Measurements from ENCODE around the gene FAAH2. TPM values are rescaled to one million over a fixed set of nuclear protein-coding genes. Genes with fewer than 3 reads are reported as not detected.

FAAH2 gene
- total and polyA plus RNA-seq, 9 of the 15 experiments (the other 6 are each of a cell fraction or from before 2014, with no cell fraction given), result 0.07 to 1.1 (median 0.47) TPM

- ATAC-seq (no peak), FAIRE-seq (no peak), DNase-seq (ENCODE audit: extremely low read depth in 1 of 4, low spot score in 3 of 4) (no peak)
- Histone ChIP-seq H3K4me2 (ENCODE audit: insufficient read depth, low read length) (no peak overlapping the region), H3K9ac (ENCODE audit: insufficient read depth in 1 of 2, low read depth in 2 of 2, low read length in 2 of 2) (no peak overlapping the region), H2AFZ (ENCODE audit: low read depth, low read length) (no peak overlapping the region), H3K9me1 (ENCODE audit: control insufficient read depth, insufficient read depth, low read length) (no peaks in the 10 kb centered on the region), H3K4me3 (no peak overlapping the region), H3K9me3 (replicated peaks; ENCODE audit: control insufficient read depth, insufficient read depth, low read depth, low read length) (no peaks in the 10 kb centered on the region), H3K27me3 (ENCODE audit: control insufficient read depth in 2 of 2, insufficient read depth in 2 of 2, low read length in 2 of 2) (no peaks in the 10 kb centered on the region), H4K20me1 (replicated peaks; ENCODE audit: control insufficient read depth, insufficient read depth, low read length) (no peaks in the 10 kb centered on the region), H3K4me1 (replicated peaks in 1 of 2; ENCODE audit: control insufficient read depth in 2 of 2, insufficient read depth in 2 of 2, low read length in 2 of 2) (no peaks in the 10 kb centered on the region), H3K79me2 (ENCODE audit: control insufficient read depth, insufficient read depth, low read length) (no peaks in the 10 kb centered on the region), H3K36me3 (ENCODE audit: control insufficient read depth, insufficient read depth, low read length) (no peaks in the 10 kb centered on the region), H3K27ac (ENCODE audit: extremely low read depth, low read depth, low read length) (no peak overlapping the region)
- in situ Hi-C loops (cut with MboI), result no loop called here
- intact Hi-C loops (cut with micrococcal nuclease), result no loop called here
- ChIA-PET POLR2A (no interaction called here), CTCF (ENCODE audit: low intra/inter-chr PET ratio) (no interaction called here)
- 0% methylated on average over 1 of the region's 1 CpG for WGBS (ENCODE audit: insufficient coverage, low coverage, missing lambda C conversion rate)
- BruUV-seq (replicated peaks), result no TSS peak
- no peak for TF ChIP-seq ZNF444 (CRISPR knock-in tag; IDR thresholded peaks at IDR 0.05)
- TF ChIP-seq ZFPM2 (CRISPR knock-in tag; IDR thresholded peaks at IDR 0.05), result no peak
- TF ChIP-seq COPS2 (conservative IDR thresholded peaks at IDR 0.05), result no peak
- TF ChIP-seq LCOR (CRISPR knock-in tag; IDR thresholded peaks at IDR 0.05), result no peak
- TF ChIP-seq HES1 (IDR thresholded peaks at IDR 0.05; ENCODE audit: low read depth), result no peak
- no peak for TF ChIP-seq SAFB (IDR thresholded peaks at IDR 0.05; ENCODE audit: borderline replicate concordance, low read depth, low read length)
These were observed 81.7 kb downstream of the FAAH2 start for GRCh38 chrX:57368158-57368557.

- no TSS peak for BruUV-seq (replicated peaks)
- FAIRE-seq (no peak), ATAC-seq (no peak), DNase-seq (ENCODE audit: extremely low read depth in 1 of 4, low spot score in 3 of 4) (no peak)
- 3% methylated on average over 3 of the region's 4 CpGs for WGBS (ENCODE audit: insufficient coverage, low coverage, missing lambda C conversion rate)
- Histone ChIP-seq H3K9ac (ENCODE audit: insufficient read depth in 1 of 2, low read depth in 2 of 2, low read length in 2 of 2) (no peak overlapping the region), H3K9me3 (replicated peaks; ENCODE audit: control insufficient read depth, insufficient read depth, low read depth, low read length) (no peaks in the 10 kb centered on the region), H3K4me2 (ENCODE audit: insufficient read depth, low read length) (no peak overlapping the region), H3K36me3 (ENCODE audit: control insufficient read depth, insufficient read depth, low read length) (no peaks in the 10 kb centered on the region), H2AFZ (ENCODE audit: low read depth, low read length) (no peak overlapping the region), H3K4me1 (replicated peaks in 1 of 2; ENCODE audit: control insufficient read depth in 2 of 2, insufficient read depth in 2 of 2, low read length in 2 of 2) (no peaks in the 10 kb centered on the region), H3K27me3 (ENCODE audit: control insufficient read depth in 2 of 2, insufficient read depth in 2 of 2, low read length in 2 of 2) (no peaks in the 10 kb centered on the region), H4K20me1 (replicated peaks; ENCODE audit: control insufficient read depth, insufficient read depth, low read length) (no peaks in the 10 kb centered on the region), H3K27ac (ENCODE audit: extremely low read depth, low read depth, low read length) (no peak overlapping the region), H3K79me2 (ENCODE audit: control insufficient read depth, insufficient read depth, low read length) (no peaks in the 10 kb centered on the region), H3K4me3 (no peak overlapping the region), H3K9me1 (ENCODE audit: control insufficient read depth, insufficient read depth, low read length) (no peaks in the 10 kb centered on the region)
- no peak for TF ChIP-seq HEY1 (CRISPR knock-in tag; IDR thresholded peaks at IDR 0.05; ENCODE audit: borderline replicate concordance)
- in situ Hi-C loops (cut with MboI) (no loop called here), intact Hi-C loops (cut with micrococcal nuclease) (no loop called here)
- CTCF ChIA-PET (ENCODE audit: low intra/inter-chr PET ratio), result no interaction called here
- POLR2A ChIA-PET, result no interaction called here
These were observed 92.8 kb downstream of the FAAH2 start for GRCh38 chrX:57379296-57379695.

Measured in K562 (cell line).